GM19023 (cell line): Measurements from ENCODE around the gene MYT1.

ENCODE experiments used
- ATAC-seq: cut with Tn5 transposase; IDR thresholded peaks from one replicate; pipeline ENCODE4 v1.9.1; 2021; ENCODE audit warnings: mild to moderate bottlenecking, moderate library complexity; ENCODE audit not compliant: unreplicated experiment

Gene MYT1

GRCh38 chr20:64242797-64243475, 78.7 kb downstream of the MYT1 start:
- no peak for ATAC-seq

- ATAC-seq: no peak
Measured at GRCh38 chr20:64244281-64244805, 80.1 kb downstream of the MYT1 start.

- no peak for ATAC-seq
Measured at GRCh38 chr20:64244870-64245603, 80.8 kb downstream of the MYT1 start.

GRCh38 chr20:64245746-64246595, 81.7 kb downstream of the MYT1 start:
- no peak for ATAC-seq

GRCh38 chr20:64246616-64247306, 82.5 kb downstream of the MYT1 start:
- ATAC-seq: no peak

- no peak for ATAC-seq
Measured at GRCh38 chr20:64247307-64247618, 83.0 kb downstream of the MYT1 start.

- ATAC-seq: no peak
Measured at GRCh38 chr20:64247970-64248841, 84.0 kb downstream of the MYT1 start.

- no peak for ATAC-seq
Measured at GRCh38 chr20:64250027-64250426, 85.8 kb downstream of the MYT1 start.

- ATAC-seq: no peak
Measured at GRCh38 chr20:64253000-64253383, 88.7 kb downstream of the MYT1 start.

GRCh38 chr20:64253443-64253842, 89.2 kb downstream of the MYT1 start:
- ATAC-seq: no peak

- no peak for ATAC-seq
Measured at GRCh38 chr20:64254156-64254555, 89.9 kb downstream of the MYT1 start.

- ATAC-seq: no peak
Measured at GRCh38 chr20:64254571-64255360, 90.5 kb downstream of the MYT1 start.

GRCh38 chr20:64255361-64256281, 91.4 kb downstream of the MYT1 start, which contains the start of gene PCMTD2:
Gene PCMTD2 (plus strand): TSS chr20:64255748. CDS start chr20:64259966, 4,218 bp downstream.
- ATAC-seq: peak; percentile 80

GRCh38 chr20:64256282-64256935, 92.2 kb downstream of the MYT1 start:
- ATAC-seq: no peak

GRCh38 chr20:64257107-64257757, 93.0 kb downstream of the MYT1 start:
- ATAC-seq: no peak

- ATAC-seq: no peak
Measured at GRCh38 chr20:64258071-64258823, 94.0 kb downstream of the MYT1 start.
